ENCODE results near the gene UNC45A. TPM values are rescaled to one million over a fixed set of nuclear protein-coding genes. Genes with fewer than 3 reads are reported as not detected.

Gene UNC45A
- total RNA-seq, 1 donor from 2014 or later: 56.2 TPM

DNA sequence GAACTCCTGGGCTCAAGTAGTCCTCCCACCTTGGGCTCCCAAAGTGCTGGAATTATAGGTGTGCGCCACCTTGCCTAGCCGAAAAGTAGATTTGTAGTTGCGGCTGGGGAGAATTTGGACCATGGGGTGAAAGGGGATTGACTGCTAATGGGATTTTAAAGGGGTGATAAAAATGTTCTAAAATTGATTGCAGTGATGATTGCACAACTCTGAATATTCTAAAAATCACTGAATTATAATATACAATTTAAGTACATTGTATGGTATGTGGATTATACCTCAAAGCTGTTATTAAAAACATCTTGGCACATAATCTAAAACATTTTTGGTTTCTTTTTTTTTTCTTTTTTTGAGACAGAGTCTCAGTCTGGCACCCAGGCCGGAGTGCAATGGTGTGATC lies 55.4 kb downstream of the UNC45A start:
- DNase-seq (ENCODE audit: low read depth): no peak
- Histone ChIP-seq H3K4me3 (ENCODE audit: insufficient read depth, low read depth, low read length) (no peak overlapping the region), H3K4me2 (ENCODE audit: low read length) (no peak overlapping the region), H4K20me1 (ENCODE audit: insufficient read depth, low read length) (peaks cover 4% of the 10 kb centered on the region), H2AFZ (ENCODE audit: low read depth, low read length) (no peak overlapping the region), H3K79me2 (ENCODE audit: insufficient read depth, low read length) (peaks cover 94% of the 10 kb centered on the region), H3K9ac (ENCODE audit: low read length) (no peak overlapping the region), H3K36me3 (ENCODE audit: insufficient read depth, low read length) (no peaks in the 10 kb centered on the region), H3K9me3 (ENCODE audit: insufficient read depth, low read depth, low read length) (no peaks in the 10 kb centered on the region), H3K27ac (ENCODE audit: low read depth, low read length) (no peak overlapping the region), H3K4me1 (ENCODE audit: insufficient read depth, low read length) (no peaks in the 10 kb centered on the region), H3K27me3 (ENCODE audit: insufficient read depth, low read length) (no peaks in the 10 kb centered on the region)
- Mint-ChIP-seq H3K4me3 (ENCODE audit: unreplicated experiment) (no peak overlapping the region), H3K9me3 (ENCODE audit: unreplicated experiment) (no peaks in the 10 kb centered on the region), H3K27ac (ENCODE audit: unreplicated experiment) (no peak overlapping the region), H3K4me1 (ENCODE audit: low read depth, unreplicated experiment) (peaks cover 10% of the 10 kb centered on the region), H3K36me3 (ENCODE audit: low read depth, unreplicated experiment) (no peaks in the 10 kb centered on the region), H3K27me3 (ENCODE audit: low read depth, unreplicated experiment) (no peaks in the 10 kb centered on the region)
- no peak for TF ChIP-seq EZH2 (IDR thresholded peaks at IDR 0.05; ENCODE audit: insufficient read depth, low read length)
- TF ChIP-seq, protein P1, sequence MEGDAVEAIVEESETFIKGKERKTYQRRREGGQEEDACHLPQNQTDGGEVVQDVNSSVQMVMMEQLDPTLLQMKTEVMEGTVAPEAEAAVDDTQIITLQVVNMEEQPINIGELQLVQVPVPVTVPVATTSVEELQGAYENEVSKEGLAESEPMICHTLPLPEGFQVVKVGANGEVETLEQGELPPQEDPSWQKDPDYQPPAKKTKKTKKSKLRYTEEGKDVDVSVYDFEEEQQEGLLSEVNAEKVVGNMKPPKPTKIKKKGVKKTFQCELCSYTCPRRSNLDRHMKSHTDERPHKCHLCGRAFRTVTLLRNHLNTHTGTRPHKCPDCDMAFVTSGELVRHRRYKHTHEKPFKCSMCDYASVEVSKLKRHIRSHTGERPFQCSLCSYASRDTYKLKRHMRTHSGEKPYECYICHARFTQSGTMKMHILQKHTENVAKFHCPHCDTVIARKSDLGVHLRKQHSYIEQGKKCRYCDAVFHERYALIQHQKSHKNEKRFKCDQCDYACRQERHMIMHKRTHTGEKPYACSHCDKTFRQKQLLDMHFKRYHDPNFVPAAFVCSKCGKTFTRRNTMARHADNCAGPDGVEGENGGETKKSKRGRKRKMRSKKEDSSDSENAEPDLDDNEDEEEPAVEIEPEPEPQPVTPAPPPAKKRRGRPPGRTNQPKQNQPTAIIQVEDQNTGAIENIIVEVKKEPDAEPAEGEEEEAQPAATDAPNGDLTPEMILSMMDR (IDR thresholded peaks at IDR 0.05; ENCODE audit: insufficient read depth, low read depth, low read length): no peak
- no peak for FAIRE-seq

- peak overlapping the region; percentile 49 for H3K4me2 ChIP-seq (ENCODE audit: low read length)
- Mint-ChIP-seq H3K4me3 (ENCODE audit: unreplicated experiment) (no peak overlapping the region), H3K27me3 (ENCODE audit: low read depth, unreplicated experiment) (no peaks in the 10 kb centered on the region), H3K9me3 (ENCODE audit: unreplicated experiment) (no peaks in the 10 kb centered on the region), H3K36me3 (ENCODE audit: low read depth, unreplicated experiment) (no peaks in the 10 kb centered on the region), H3K27ac (ENCODE audit: unreplicated experiment) (no peak overlapping the region), H3K4me1 (ENCODE audit: low read depth, unreplicated experiment) (peaks cover 10% of the 10 kb centered on the region)
- H3K9ac ChIP-seq (ENCODE audit: low read length): no peak overlapping the region
- no peak overlapping the region for H3K4me3 ChIP-seq (ENCODE audit: insufficient read depth, low read depth, low read length)
- DNase-seq (ENCODE audit: low read depth): no peak
- H2AFZ ChIP-seq (ENCODE audit: low read depth, low read length): no peak overlapping the region
- no peaks in the 10 kb centered on the region for H3K9me3 ChIP-seq (ENCODE audit: insufficient read depth, low read depth, low read length)
- peaks cover 90% of the 10 kb centered on the region for H3K79me2 ChIP-seq (ENCODE audit: insufficient read depth, low read length)
- TF ChIP-seq, protein P1 (IDR thresholded peaks at IDR 0.05; ENCODE audit: insufficient read depth, low read depth, low read length): no peak
- H3K27me3 ChIP-seq (ENCODE audit: insufficient read depth, low read length): no peaks in the 10 kb centered on the region
- H3K4me1 ChIP-seq (ENCODE audit: insufficient read depth, low read length): no peaks in the 10 kb centered on the region
- no peaks in the 10 kb centered on the region for H3K36me3 ChIP-seq (ENCODE audit: insufficient read depth, low read length)
- H3K27ac ChIP-seq (ENCODE audit: low read depth, low read length): no peak overlapping the region
- H4K20me1 ChIP-seq (ENCODE audit: insufficient read depth, low read length): peaks cover 4% of the 10 kb centered on the region
- no peak for FAIRE-seq
Observed at GRCh38 chr15:90991587-90992285, 56.7 kb downstream of the UNC45A start.

- no peaks in the 10 kb centered on the region for H3K9me3 Mint-ChIP-seq (ENCODE audit: unreplicated experiment)
- FAIRE-seq: no peak
- H3K36me3 ChIP-seq (ENCODE audit: insufficient read depth, low read length): peaks cover 10% of the 10 kb centered on the region
- H4K20me1 ChIP-seq (ENCODE audit: insufficient read depth, low read length): peaks cover 4% of the 10 kb centered on the region
- peak overlapping the region; percentile 98 for H2AFZ ChIP-seq (ENCODE audit: low read depth, low read length)
- no peaks in the 10 kb centered on the region for H3K27me3 Mint-ChIP-seq (ENCODE audit: low read depth, unreplicated experiment)
- no peaks in the 10 kb centered on the region for H3K27me3 ChIP-seq (ENCODE audit: insufficient read depth, low read length)
- peak overlapping the region; percentile 91 for H3K9ac ChIP-seq (ENCODE audit: low read length)
- H3K4me1 Mint-ChIP-seq (ENCODE audit: low read depth, unreplicated experiment): no peaks in the 10 kb centered on the region
- H3K9me3 ChIP-seq (ENCODE audit: insufficient read depth, low read depth, low read length): no peaks in the 10 kb centered on the region
- no peaks in the 10 kb centered on the region for H3K4me1 ChIP-seq (ENCODE audit: insufficient read depth, low read length)
- no peak for DNase-seq (ENCODE audit: low read depth)
- peaks cover 2% of the 10 kb centered on the region for H3K36me3 Mint-ChIP-seq (ENCODE audit: low read depth, unreplicated experiment)
- peak overlapping the region; percentile 93 for H3K27ac ChIP-seq (ENCODE audit: low read depth, low read length)
- peaks cover 67% of the 10 kb centered on the region for H3K79me2 ChIP-seq (ENCODE audit: insufficient read depth, low read length)
- H3K4me3 Mint-ChIP-seq (ENCODE audit: unreplicated experiment): peak overlapping the region; percentile 98
- H3K4me2 ChIP-seq (ENCODE audit: low read length): peak overlapping the region; percentile 89
- peak overlapping the region; percentile 88 for H3K27ac Mint-ChIP-seq (ENCODE audit: unreplicated experiment)
- TF ChIP-seq, protein P1 (IDR thresholded peaks at IDR 0.05; ENCODE audit: insufficient read depth, low read depth, low read length): no peak
- no peak for TF ChIP-seq EZH2 (IDR thresholded peaks at IDR 0.05; ENCODE audit: insufficient read depth, low read length)
- H3K4me3 ChIP-seq (ENCODE audit: insufficient read depth, low read depth, low read length): peak overlapping the region; percentile 81
Observed at GRCh38 chr15:90994059-90994416, 59.0 kb downstream of the UNC45A start.

Measured in astrocyte (in vitro differentiated cells and primary cell).